Epithelial cell of esophagus (primary cell): ENCODE data around the gene EPHB4.

Experiments
- DNase-seq: peaks from one replicate; pipeline ENCODE4 v3.0.0; 2010; ENCODE audit warnings: low read depth
- H3K4me3 ChIP-seq: 2 replicates; pipeline ENCODE4 v1.5.1; 2011; ENCODE audit warnings: mild to moderate bottlenecking, low read length, control low read depth
- CTCF ChIP-seq: IDR thresholded peaks from 2 replicates; pipeline ENCODE4 v1.5.1; 2011; ENCODE audit warnings: low read depth, mild to moderate bottlenecking, low read length, control low read depth, inconsistent platforms; ENCODE audit not compliant: insufficient read depth; ENCODE audit errors: missing control alignments

The EPHB4 gene

GRCh38 chr7:100783804-100784203, 43.5 kb downstream of the EPHB4 start:
- DNase-seq: no peak
- TF ChIP-seq CTCF: no peak
- H3K4me3 ChIP-seq: no peak overlapping the region

GRCh38 chr7:100781255-100781654, 46.1 kb downstream of the EPHB4 start:
- no peak for DNase-seq
- no peak for TF ChIP-seq CTCF
- no peak overlapping the region for H3K4me3 ChIP-seq

- DNase-seq: no peak
- no peak for TF ChIP-seq CTCF
- H3K4me3 ChIP-seq: no peak overlapping the region
Observed at GRCh38 chr7:100779359-100779758, 48.0 kb downstream of the EPHB4 start.

- no peak for TF ChIP-seq CTCF
- no peak for DNase-seq
- H3K4me3 ChIP-seq: no peak overlapping the region
Observed at GRCh38 chr7:100778061-100778621, 49.2 kb downstream of the EPHB4 start.

DNA sequence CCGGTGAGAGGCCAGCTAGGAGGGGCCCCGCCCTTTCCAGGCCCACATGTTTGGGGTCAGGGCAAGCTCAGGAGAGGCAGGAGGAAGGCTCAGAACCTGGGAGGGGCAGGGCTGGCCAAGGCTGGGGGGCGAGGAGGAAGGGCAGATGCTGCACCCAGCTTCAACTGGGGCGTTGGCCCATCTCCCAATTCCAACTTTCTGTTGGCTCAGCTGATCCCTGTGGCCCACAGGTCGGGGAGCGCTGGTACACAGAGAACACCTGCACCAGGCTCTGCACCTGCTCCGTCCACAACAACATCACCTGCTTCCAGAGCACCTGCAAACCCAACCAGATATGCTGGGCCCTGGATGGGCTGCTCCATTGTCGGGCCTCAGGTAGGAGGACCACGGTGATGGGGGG, 53.8 kb downstream of the EPHB4 start:
- DNase-seq: no peak

GRCh38 chr7:100768784-100769183, 58.5 kb downstream of the EPHB4 start:
- DNase-seq: no peak
- TF ChIP-seq CTCF: no peak
- no peak overlapping the region for H3K4me3 ChIP-seq

More for the DNA sequence above, 53.8 kb downstream of the EPHB4 start:
- TF ChIP-seq CTCF: no peak
- H3K4me3 ChIP-seq: no peak overlapping the region

- TF ChIP-seq CTCF: no peak
- DNase-seq: peak; percentile 11
- H3K4me3 ChIP-seq: no peak overlapping the region
Observed at GRCh38 chr7:100765250-100765649, 62.1 kb downstream of the EPHB4 start.
